Measurements from ENCODE around the gene AVL9.
"Not testable (repeated sequence)": the region's sequence is repeated elsewhere in the genome, so short reads cannot be mapped to it uniquely, and the experiment has no call there.

The AVL9 gene

GRCh38 chr7:32462451-32462850 is 32.8 kb upstream of the AVL9 start:
- no peak for TF ChIP-seq CTCF (IDR thresholded peaks at IDR 0.05; ENCODE audit: low read depth, low read length)
- no peak overlapping the region for H3K4me3 ChIP-seq (ENCODE audit: low read depth, low read length)
- no peak for DNase-seq (ENCODE audit: low read depth, low spot score)
- in situ Hi-C loops (cut with HindIII; ENCODE audit: low sequenced_read_pairs), result no loop called here

- H3K4me3 ChIP-seq (ENCODE audit: low read depth, low read length), result no peak overlapping the region
- DNase-seq (ENCODE audit: low read depth, low spot score), result no peak
- TF ChIP-seq CTCF (IDR thresholded peaks at IDR 0.05; ENCODE audit: low read depth, low read length), result no peak
- in situ Hi-C loops (cut with HindIII; ENCODE audit: low sequenced_read_pairs), result no loop called here
Observed at GRCh38 chr7:32462977-32463376, 32.3 kb upstream of the AVL9 start.

GRCh38 chr7:32464641-32465416 is 30.5 kb upstream of the AVL9 start:
- DNase-seq (ENCODE audit: low read depth, low spot score); H3K4me3 ChIP-seq (ENCODE audit: low read depth, low read length); in situ Hi-C loops (cut with HindIII; ENCODE audit: low sequenced_read_pairs): not testable (repeated sequence)

- in situ Hi-C loops (cut with HindIII; ENCODE audit: low sequenced_read_pairs); H3K4me3 ChIP-seq (ENCODE audit: low read depth, low read length); DNase-seq (ENCODE audit: low read depth, low spot score): not testable (repeated sequence)
Observed at GRCh38 chr7:32470004-32470403, 25.3 kb upstream of the AVL9 start.

- no peak for DNase-seq (ENCODE audit: low read depth, low spot score)
- in situ Hi-C loops (cut with HindIII; ENCODE audit: low sequenced_read_pairs), result no loop called here
- TF ChIP-seq CTCF (IDR thresholded peaks at IDR 0.05; ENCODE audit: low read depth, low read length), result no peak
- H3K4me3 ChIP-seq (ENCODE audit: low read depth, low read length), result no peak overlapping the region
Observed at GRCh38 chr7:32470871-32471270, 24.4 kb upstream of the AVL9 start.

- DNase-seq (ENCODE audit: low read depth, low spot score), result no peak
- in situ Hi-C loops (cut with HindIII; ENCODE audit: low sequenced_read_pairs), result no loop called here
- no peak for TF ChIP-seq CTCF (IDR thresholded peaks at IDR 0.05; ENCODE audit: low read depth, low read length)
- H3K4me3 ChIP-seq (ENCODE audit: low read depth, low read length), result no peak overlapping the region
Observed at GRCh38 chr7:32472015-32472414, 23.3 kb upstream of the AVL9 start.

- TF ChIP-seq CTCF (IDR thresholded peaks at IDR 0.05; ENCODE audit: low read depth, low read length), result no peak
- no peak overlapping the region for H3K4me3 ChIP-seq (ENCODE audit: low read depth, low read length)
- in situ Hi-C loops (cut with HindIII; ENCODE audit: low sequenced_read_pairs), result no loop called here
- no peak for DNase-seq (ENCODE audit: low read depth, low spot score)
Observed at GRCh38 chr7:32474008-32474407, 21.3 kb upstream of the AVL9 start.
